HCT116 (cell line): ENCODE measurements around the gene BMERB1. TPM values are rescaled to one million over a fixed set of nuclear protein-coding genes. Genes with fewer than 3 reads are reported as not detected.

Experiments used
- ATAC-seq: fragments of 200-7000 bp; cut with Tn5 transposase; 2 replicates; pipeline ENCODE4 v1.9.1; 2020; ENCODE audit warnings: mild to moderate bottlenecking, moderate library complexity
- BruUV-seq: library from RNA; stranded (reverse); fragments of 400-500 nt; replicated peaks from 2 replicates; lab custom pipeline; 2021; lab: Mats Ljungman, UMichigan
- CTCF ChIA-PET: fragments of 300-600 bp; sonication (Branson Sonifier 250); formaldehyde crosslinking; loops from one replicate; lab custom pipeline; 2021; ENCODE audit warnings: antibody characterized with exemption; lab: Charles Lee
- POLR2A ChIA-PET: fragments of 300-600, 350-600 bp; sonication (Branson Sonifier 250); formaldehyde crosslinking; loops from one replicate; lab custom pipeline; 2021; ENCODE audit warnings: antibody characterized with exemption; lab: Charles Lee
- RAD21 ChIA-PET, 2 experiments: fragments of 300-600 bp; sonication (Branson Sonifier 250); formaldehyde crosslinking; loops; one replicate each; lab custom pipeline; 2023; ENCODE audit warnings: low total read pairs in 2 of 2; ENCODE audit not compliant: uncharacterized antibody in 2 of 2, unreplicated experiment in 2 of 2, low non-redundant PET in 1 of 2; lab: Charles Lee
- DNase-seq: peaks from one replicate; pipeline ENCODE4 v3.0.0-alpha.2; 2010; ENCODE audit warnings: low read depth, low spot score
- H2AFZ ChIP-seq: fragments of 200-600 bp; shearing (Covaris generic), sonication (generic); 2 replicates; pipeline ENCODE4 v1.6.1; 2017; ENCODE audit warnings: low read depth, mixed run types, mixed read lengths, antibody characterized with exemption, low read length; ENCODE audit not compliant: poor library complexity, severe bottlenecking
- H3K27ac ChIP-seq: 2 replicates; pipeline ENCODE4 v1.5.1; 2012; ENCODE audit warnings: low read depth, low read length
- H3K27me3 ChIP-seq: fragments of 200-600 bp; sonication (generic); 2 replicates; pipeline ENCODE4 v1.6.1; 2016; ENCODE audit warnings: mixed run types, low read length, mixed read lengths; ENCODE audit not compliant: insufficient read depth
- H3K36me3 ChIP-seq, 2 experiments: fragments of 200-500 bp in 1 of 2; fragments of 200-600 bp in 1 of 2; sonication (Bioruptor generic) in 1 of 2; sonication (generic) in 1 of 2; 2 replicates each; pipeline versions ENCODE4 v1.5.1 to v1.6.1; 2014 to 2016; ENCODE audit warnings: low read length in 2 of 2, inconsistent platforms in 1 of 2, mixed read lengths in 1 of 2, mixed run types in 1 of 2; ENCODE audit not compliant: insufficient read depth in 2 of 2, control insufficient read depth in 1 of 2
- H3K4me1 ChIP-seq, 2 experiments: fragments of 200-600 bp in 1 of 2; sonication (generic) in 1 of 2; 2 replicates each; pipeline versions ENCODE4 v1.5.1 to v1.6.1; 2012 to 2017; ENCODE audit warnings: low read length in 2 of 2, inconsistent platforms in 1 of 2, mild to moderate bottlenecking in 1 of 2, mixed read lengths in 1 of 2, mixed run types in 1 of 2, moderate library complexity in 1 of 2; ENCODE audit not compliant: insufficient read depth in 2 of 2, control insufficient read depth in 1 of 2
- H3K4me2 ChIP-seq: fragments of 200-600 bp; sonication (generic); 2 replicates; pipeline ENCODE4 v1.6.1; 2017; ENCODE audit warnings: mixed run types, low read length, mixed read lengths
- H3K4me3 ChIP-seq, 2 experiments: fragments of 200-600 bp in 1 of 2; sonication (generic) in 1 of 2; replicated peaks in 1 of 2; 2 replicates each; pipeline ENCODE4 v1.5.1; 2011 to 2016; ENCODE audit warnings: low read length in 2 of 2, control low read depth in 1 of 2, low read depth in 1 of 2, mild to moderate bottlenecking in 1 of 2, mixed read lengths in 1 of 2, mixed run types in 1 of 2
- H3K79me2 ChIP-seq: fragments of 200-600 bp; sonication (generic); 2 replicates; pipeline ENCODE4 v1.6.1; 2017; ENCODE audit warnings: mild to moderate bottlenecking, mixed run types, low read length, moderate library complexity, mixed read lengths; ENCODE audit not compliant: insufficient read depth
- H3K9ac ChIP-seq: fragments of 200-600 bp; sonication (generic); 2 replicates; pipeline ENCODE4 v1.6.1; 2016; ENCODE audit warnings: low read length, mixed read lengths
- H3K9me2 ChIP-seq: fragments of 200-600 bp; sonication (generic), shearing (Covaris generic); 2 replicates; pipeline ENCODE4 v1.6.1; 2017; ENCODE audit warnings: mixed run types, mild to moderate bottlenecking, moderate library complexity; ENCODE audit not compliant: insufficient read depth
- H3K9me3 ChIP-seq, 2 experiments: fragments of 200-500 bp in 1 of 2; fragments of 200-600 bp in 1 of 2; sonication (Bioruptor generic) in 1 of 2; sonication (generic) in 1 of 2; 2 replicates each; pipeline ENCODE4 v1.6.1; 2014 to 2017; ENCODE audit warnings: low read length in 2 of 2, mixed read lengths in 2 of 2, inconsistent platforms in 1 of 2, low read depth in 1 of 2, mild to moderate bottlenecking in 1 of 2, mixed run types in 1 of 2, moderate library complexity in 1 of 2; ENCODE audit not compliant: control insufficient read depth in 1 of 2, insufficient read depth in 1 of 2
- H4K20me1 ChIP-seq: fragments of 200-600 bp; sonication (generic), shearing (Covaris generic); 2 replicates; pipeline ENCODE4 v1.6.1; 2017; ENCODE audit warnings: mixed run types, mild to moderate bottlenecking, moderate library complexity; ENCODE audit not compliant: insufficient read depth
- POLR2A ChIP-seq: IDR thresholded peaks from 2 replicates; pipeline ENCODE4 v1.7.0; 2011; ENCODE audit warnings: borderline replicate concordance; ENCODE audit not compliant: insufficient read depth, insufficient read length; ENCODE audit errors: extremely low read depth
- SP1 ChIP-seq: IDR thresholded peaks from 2 replicates; pipeline ENCODE4 v1.6.1; 2012; ENCODE audit warnings: low read depth
- SRF ChIP-seq: IDR thresholded peaks from 2 replicates; pipeline ENCODE4 v1.6.1; 2012; ENCODE audit warnings: low read depth
- ZNF274 ChIP-seq: fragments of 200-500 bp; sonication (Bioruptor generic); IDR thresholded peaks from 2 replicates; pipeline ENCODE4 v1.6.1; 2014; ENCODE audit warnings: mild to moderate bottlenecking, low read depth, low read length, inconsistent platforms
- intact Hi-C: fragments of 100-400 bp; cut with micrococcal nuclease; formaldehyde crosslinking; loops from 2 replicates; pipeline ENCODE4 v1.10.0; 2022
- total RNA-seq: library from RNA; stranded (reverse); gene quantifications from one replicate; pipeline ENCODE4 v1.2.1, GENCODE V29; 2021; ENCODE audit not compliant: unreplicated experiment
- TF ChIP-seq, protein P1 (sequence below): IDR thresholded peaks from 2 replicates; pipeline ENCODE4 v1.6.1; 2012
- TF ChIP-seq, protein P2 (sequence below): IDR thresholded peaks from 2 replicates; pipeline ENCODE4 v1.6.1; 2012
- TF ChIP-seq, protein P3 (sequence below): IDR thresholded peaks from 2 replicates; pipeline ENCODE4 v1.6.1; 2012; ENCODE audit warnings: low read depth

The BMERB1 gene
- total RNA-seq, 1 experiment from 2014 or later, result 43.6 TPM

GRCh38 chr16:15507301-15507958, 73.0 kb downstream of the BMERB1 start:
- H3K9ac ChIP-seq, result no peak overlapping the region; the same call in 1 of the 2 replicates
- H3K27me3 ChIP-seq, result no peaks in the 10 kb centered on the region
- intact Hi-C loops, result no loop called here
- H3K27ac ChIP-seq, result no peak overlapping the region
- no TSS peak for BruUV-seq
- H2AFZ ChIP-seq, result no peak overlapping the region
- H3K9me3 ChIP-seq, result no peaks in the 10 kb centered on the region
- no peaks in the 10 kb centered on the region for H3K79me2 ChIP-seq
- ATAC-seq (no peak), DNase-seq (no peak)
- CTCF ChIA-PET, result interaction anchor here (1.1 kb wide), 1 partner anchor 80 kb away, joined by 3 read pairs; no protein-coding TSS in a partner anchor
- no peaks in the 10 kb centered on the region for H4K20me1 ChIP-seq
- TF ChIP-seq ZNF274 (no peak), SRF (no peak), SP1 (no peak), POLR2A (no peak)
- TF ChIP-seq, protein P1, sequence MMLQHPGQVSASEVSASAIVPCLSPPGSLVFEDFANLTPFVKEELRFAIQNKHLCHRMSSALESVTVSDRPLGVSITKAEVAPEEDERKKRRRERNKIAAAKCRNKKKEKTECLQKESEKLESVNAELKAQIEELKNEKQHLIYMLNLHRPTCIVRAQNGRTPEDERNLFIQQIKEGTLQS, result no peak
- TF ChIP-seq, protein P2, sequence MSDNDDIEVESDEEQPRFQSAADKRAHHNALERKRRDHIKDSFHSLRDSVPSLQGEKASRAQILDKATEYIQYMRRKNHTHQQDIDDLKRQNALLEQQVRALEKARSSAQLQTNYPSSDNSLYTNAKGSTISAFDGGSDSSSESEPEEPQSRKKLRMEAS, result no peak
- TF ChIP-seq, protein P3, sequence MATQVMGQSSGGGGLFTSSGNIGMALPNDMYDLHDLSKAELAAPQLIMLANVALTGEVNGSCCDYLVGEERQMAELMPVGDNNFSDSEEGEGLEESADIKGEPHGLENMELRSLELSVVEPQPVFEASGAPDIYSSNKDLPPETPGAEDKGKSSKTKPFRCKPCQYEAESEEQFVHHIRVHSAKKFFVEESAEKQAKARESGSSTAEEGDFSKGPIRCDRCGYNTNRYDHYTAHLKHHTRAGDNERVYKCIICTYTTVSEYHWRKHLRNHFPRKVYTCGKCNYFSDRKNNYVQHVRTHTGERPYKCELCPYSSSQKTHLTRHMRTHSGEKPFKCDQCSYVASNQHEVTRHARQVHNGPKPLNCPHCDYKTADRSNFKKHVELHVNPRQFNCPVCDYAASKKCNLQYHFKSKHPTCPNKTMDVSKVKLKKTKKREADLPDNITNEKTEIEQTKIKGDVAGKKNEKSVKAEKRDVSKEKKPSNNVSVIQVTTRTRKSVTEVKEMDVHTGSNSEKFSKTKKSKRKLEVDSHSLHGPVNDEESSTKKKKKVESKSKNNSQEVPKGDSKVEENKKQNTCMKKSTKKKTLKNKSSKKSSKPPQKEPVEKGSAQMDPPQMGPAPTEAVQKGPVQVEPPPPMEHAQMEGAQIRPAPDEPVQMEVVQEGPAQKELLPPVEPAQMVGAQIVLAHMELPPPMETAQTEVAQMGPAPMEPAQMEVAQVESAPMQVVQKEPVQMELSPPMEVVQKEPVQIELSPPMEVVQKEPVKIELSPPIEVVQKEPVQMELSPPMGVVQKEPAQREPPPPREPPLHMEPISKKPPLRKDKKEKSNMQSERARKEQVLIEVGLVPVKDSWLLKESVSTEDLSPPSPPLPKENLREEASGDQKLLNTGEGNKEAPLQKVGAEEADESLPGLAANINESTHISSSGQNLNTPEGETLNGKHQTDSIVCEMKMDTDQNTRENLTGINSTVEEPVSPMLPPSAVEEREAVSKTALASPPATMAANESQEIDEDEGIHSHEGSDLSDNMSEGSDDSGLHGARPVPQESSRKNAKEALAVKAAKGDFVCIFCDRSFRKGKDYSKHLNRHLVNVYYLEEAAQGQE, result no peak
- TF ChIP-seq, all 23 proteins: peak for 0
- RAD21 ChIA-PET, result no interaction called here
- H3K4me2 ChIP-seq, result peak overlapping the region; percentile 24
- no peak overlapping the region for H3K4me3 ChIP-seq
- H3K9me2 ChIP-seq, result no peaks in the 10 kb centered on the region
- POLR2A ChIA-PET, result interaction anchor here (0.8 kb wide), 1 partner anchor 16 kb away, joined by 3 read pairs; no protein-coding TSS in a partner anchor
- H3K36me3 ChIP-seq, result no peaks in the 10 kb centered on the region
- H3K4me1 ChIP-seq, result peaks cover 7 to 38% of the 10 kb centered on the region in 2 experiments
